Brain microvascular endothelial cell (primary cell): ENCODE results near the gene SLF2.

Experiments used
- DNase-seq: peaks from one replicate; pipeline ENCODE4 v3.0.0-alpha.2; 2020
- H3K27ac ChIP-seq: fragments of 250-450 bp; sonication (Bioruptor Pico); 2 replicates; pipeline ENCODE4 v1.5.1; 2020; ENCODE audit warnings: mild to moderate bottlenecking, moderate library complexity
- H3K27me3 ChIP-seq: fragments of 250-450 bp; sonication (Bioruptor Pico); replicated peaks from 2 replicates; pipeline ENCODE4 v1.5.1; 2020; ENCODE audit warnings: mild to moderate bottlenecking
- H3K36me3 ChIP-seq: fragments of 250-450 bp; sonication (Bioruptor Pico); replicated peaks from 2 replicates; pipeline ENCODE4 v1.5.1; 2020; ENCODE audit warnings: mild to moderate bottlenecking
- H3K4me3 ChIP-seq: 2 replicates; pipeline ENCODE4 v1.5.1; 2011; ENCODE audit warnings: low read depth, mild to moderate bottlenecking, control low read depth, low read length, moderate library complexity
- CTCF ChIP-seq: IDR thresholded peaks from 2 replicates; pipeline ENCODE4 v1.5.1; 2011; ENCODE audit warnings: low read depth, mild to moderate bottlenecking, moderate library complexity, low read length, control low read depth, inconsistent platforms; ENCODE audit errors: missing control alignments
- in situ Hi-C: cut with HindIII; loops from 2 replicates; pipeline ENCODE4 v1.10.0; 2017; ENCODE audit warnings: low sequenced_read_pairs, low pct_ligation_motif_present

The SLF2 gene

GRCh38 chr10:101012525-101013364 is 100.0 kb downstream of the SLF2 start:
- TF ChIP-seq CTCF: peak; percentile 78
- Histone ChIP-seq H3K4me3 (no peak overlapping the region), H3K36me3 (no peaks in the 10 kb centered on the region), H3K27ac (peak overlapping the region; percentile 3), H3K27me3 (no peaks in the 10 kb centered on the region)
- in situ Hi-C loops: no loop called here
- DNase-seq: peak; percentile 94

GRCh38 chr10:101013365-101013825 is 100.6 kb downstream of the SLF2 start:
- Histone ChIP-seq H3K4me3 (no peak overlapping the region), H3K27ac (peak overlapping the region; percentile 3), H3K27me3 (no peaks in the 10 kb centered on the region), H3K36me3 (no peaks in the 10 kb centered on the region)
- no peak for TF ChIP-seq CTCF
- DNase-seq: no peak
- in situ Hi-C loops: no loop called here

GRCh38 chr10:101014230-101014884 is 101.6 kb downstream of the SLF2 start:
- no peaks in the 10 kb centered on the region for H3K27me3 ChIP-seq
- no peak overlapping the region for H3K4me3 ChIP-seq
- no peaks in the 10 kb centered on the region for H3K36me3 ChIP-seq
- TF ChIP-seq CTCF: peak; percentile 97
- no peak overlapping the region for H3K27ac ChIP-seq
- in situ Hi-C loops: no loop called here
- peak; percentile 69 for DNase-seq
